ENCODE results near the gene NDUFS7.
"Not testable (repeated sequence)": the region's sequence is repeated elsewhere in the genome, so short reads cannot be mapped to it uniquely, and the experiment has no call there.

The NDUFS7 gene

GRCh38 chr19:1437609-1438008, 53.9 kb downstream of the NDUFS7 start:
- Histone ChIP-seq H3K4me2 (ENCODE audit: low read length) (no peak overlapping the region), H3K4ac (ENCODE audit: low read depth, low read length) (no peak overlapping the region), H3K14ac (ENCODE audit: low read length) (no peak overlapping the region), H3K9me3 (ENCODE audit: insufficient read depth, low read depth, low read length) (no peaks in the 10 kb centered on the region), H3K36me3 (ENCODE audit: control insufficient read depth in 1 of 2, insufficient read depth in 2 of 2, low read length in 2 of 2) (peaks cover 58 to 60% of the 10 kb centered on the region in 2 experiments), H2BK120ac (ENCODE audit: insufficient read depth, low read length, poor library complexity) (no peak overlapping the region), H4K91ac (ENCODE audit: low read depth, low read length) (no peak overlapping the region), H3K4me3 (ENCODE audit: low read depth, low read length) (no peak overlapping the region), H3K79me1 (ENCODE audit: low read length) (peaks cover 6% of the 10 kb centered on the region), H3K27me3 (ENCODE audit: insufficient read depth, low read length) (no peaks in the 10 kb centered on the region), H3K27ac (ENCODE audit: low read depth, low read length) (no peak overlapping the region), H2AFZ (ENCODE audit: insufficient read depth, low read length, poor library complexity) (no peak overlapping the region), H3K18ac (ENCODE audit: low read length) (no peak overlapping the region), H3K4me1 (ENCODE audit: control insufficient read depth in 1 of 2, insufficient read depth in 2 of 2, low read length in 2 of 2) (peaks cover 6 to 9% of the 10 kb centered on the region in 2 experiments), H4K12ac (ENCODE audit: low read depth, low read length) (no peak overlapping the region), H2BK5ac (ENCODE audit: low read depth, low read length, poor library complexity) (no peak overlapping the region), H3K23ac (ENCODE audit: low read length) (no peak overlapping the region), H4K8ac (ENCODE audit: low read depth, low read length) (no peak overlapping the region), H3K9ac (ENCODE audit: low read length) (no peak overlapping the region), H3K79me2 (ENCODE audit: control insufficient read depth, insufficient read depth, low read length, poor library complexity) (peaks cover 14% of the 10 kb centered on the region), H2BK12ac (ENCODE audit: low read length) (no peak overlapping the region), H2AK5ac (ENCODE audit: low read length) (no peak overlapping the region)
- no peak for DNase-seq
- no CpG with 5 or more reads among the region's 8 CpGs for WGBS (ENCODE audit: extremely low coverage, insufficient coverage, insufficient read length)

GRCh38 chr19:1438035-1438932, 54.6 kb downstream of the NDUFS7 start, which contains the start of gene RPS15:
Gene RPS15 (plus strand): TSS chr19:1438396. CDS start chr19:1438426, 30 bp downstream.
- peak; percentile 94 to 99 for DNase-seq
- Histone ChIP-seq H3K79me2 (ENCODE audit: control insufficient read depth, insufficient read depth, low read length, poor library complexity) (peaks cover 14% of the 10 kb centered on the region), H3K79me1 (ENCODE audit: low read length) (peaks cover 6% of the 10 kb centered on the region), H3K4me2 (ENCODE audit: low read length) (peak within 1 kb of the TSS; percentile 59), H3K14ac (ENCODE audit: low read length) (peak within 1 kb of the TSS; percentile 93), H3K4ac (ENCODE audit: low read depth, low read length) (peak within 1 kb of the TSS; percentile 99), H2BK120ac (ENCODE audit: insufficient read depth, low read length, poor library complexity) (peak within 1 kb of the TSS; percentile 48), H2BK12ac (ENCODE audit: low read length) (peak within 1 kb of the TSS; percentile 20), H3K27ac (ENCODE audit: low read depth, low read length) (peak within 1 kb of the TSS; percentile 65), H3K27me3 (ENCODE audit: insufficient read depth, low read length) (no peaks in the 10 kb centered on the region), H2BK5ac (ENCODE audit: low read depth, low read length, poor library complexity) (peak within 1 kb of the TSS; percentile 96), H3K4me1 (ENCODE audit: control insufficient read depth in 1 of 2, insufficient read depth in 2 of 2, low read length in 2 of 2) (peaks cover 6 to 9% of the 10 kb centered on the region in 2 experiments), H3K4me3 (ENCODE audit: low read depth, low read length) (peak within 1 kb of the TSS; percentile 97), H4K12ac (ENCODE audit: low read depth, low read length) (peak within 1 kb of the TSS; percentile 94), H4K8ac (ENCODE audit: low read depth, low read length) (peak within 1 kb of the TSS; percentile 97), H3K18ac (ENCODE audit: low read length) (peak within 1 kb of the TSS; percentile 100), H2AFZ (ENCODE audit: insufficient read depth, low read length, poor library complexity) (peak within 1 kb of the TSS; percentile 85), H3K36me3 (ENCODE audit: control insufficient read depth in 1 of 2, insufficient read depth in 2 of 2, low read length in 2 of 2) (peaks cover 54 to 57% of the 10 kb centered on the region in 2 experiments), H3K9ac (ENCODE audit: low read length) (peak within 1 kb of the TSS; percentile 99), H3K23ac (ENCODE audit: low read length) (no peak within 1 kb of the TSS), H4K91ac (ENCODE audit: low read depth, low read length) (peak within 1 kb of the TSS; percentile 94), H3K9me3 (ENCODE audit: insufficient read depth, low read depth, low read length) (no peaks in the 10 kb centered on the region), H2AK5ac (ENCODE audit: low read length) (peak within 1 kb of the TSS; percentile 65)
- WGBS (ENCODE audit: extremely low coverage, insufficient coverage, insufficient read length) = no CpG with 5 or more reads among the region's 100 CpGs

GRCh38 chr19:1438933-1439354, 55.2 kb downstream of the NDUFS7 start:
- H3K27ac ChIP-seq (ENCODE audit: low read depth, low read length) = no peak overlapping the region
- peak overlapping the region; percentile 97 for H4K8ac ChIP-seq (ENCODE audit: low read depth, low read length)
- H3K79me2 ChIP-seq (ENCODE audit: control insufficient read depth, insufficient read depth, low read length, poor library complexity) = peaks cover 14% of the 10 kb centered on the region
- H4K91ac ChIP-seq (ENCODE audit: low read depth, low read length) = peak overlapping the region; percentile 94
- H3K23ac ChIP-seq (ENCODE audit: low read length) = no peak overlapping the region
- peak overlapping the region; percentile 96 for H2BK5ac ChIP-seq (ENCODE audit: low read depth, low read length, poor library complexity)
- H3K79me1 ChIP-seq (ENCODE audit: low read length) = peaks cover 6% of the 10 kb centered on the region
- H2AFZ ChIP-seq (ENCODE audit: insufficient read depth, low read length, poor library complexity) = no peak overlapping the region
- no peak for DNase-seq
- WGBS (ENCODE audit: extremely low coverage, insufficient coverage, insufficient read length) = no CpG with 5 or more reads among the region's 26 CpGs
- no peak overlapping the region for H2BK120ac ChIP-seq (ENCODE audit: insufficient read depth, low read length, poor library complexity)
- peak overlapping the region; percentile 97 for H3K4me3 ChIP-seq (ENCODE audit: low read depth, low read length)
- peak overlapping the region; percentile 99 for H3K4ac ChIP-seq (ENCODE audit: low read depth, low read length)
- peaks cover 48 to 50% of the 10 kb centered on the region in 2 experiments for H3K36me3 ChIP-seq (ENCODE audit: control insufficient read depth in 1 of 2, insufficient read depth in 2 of 2, low read length in 2 of 2)
- H3K4me1 ChIP-seq (ENCODE audit: control insufficient read depth in 1 of 2, insufficient read depth in 2 of 2, low read length in 2 of 2) = peaks cover 6 to 9% of the 10 kb centered on the region in 2 experiments
- peak overlapping the region; percentile 59 for H3K4me2 ChIP-seq (ENCODE audit: low read length)
- H2BK12ac ChIP-seq (ENCODE audit: low read length) = no peak overlapping the region
- H3K9me3 ChIP-seq (ENCODE audit: insufficient read depth, low read depth, low read length) = no peaks in the 10 kb centered on the region
- H3K18ac ChIP-seq (ENCODE audit: low read length) = no peak overlapping the region
- H3K14ac ChIP-seq (ENCODE audit: low read length) = peak overlapping the region; percentile 93
- no peaks in the 10 kb centered on the region for H3K27me3 ChIP-seq (ENCODE audit: insufficient read depth, low read length)
- H2AK5ac ChIP-seq (ENCODE audit: low read length) = peak overlapping the region; percentile 65
- H4K12ac ChIP-seq (ENCODE audit: low read depth, low read length) = no peak overlapping the region
- H3K9ac ChIP-seq (ENCODE audit: low read length) = peak overlapping the region; percentile 99

- no CpG with 5 or more reads among the region's 57 CpGs for WGBS (ENCODE audit: extremely low coverage, insufficient coverage, insufficient read length)
- not testable (repeated sequence) for H2BK5ac ChIP-seq (ENCODE audit: low read depth, low read length, poor library complexity)
These were observed 56.1 kb downstream of the NDUFS7 start for GRCh38 chr19:1439525-1440417.

More at GRCh38 chr19:1439525-1440417, 56.1 kb downstream of the NDUFS7 start:
- H3K4me1 ChIP-seq (ENCODE audit: control insufficient read depth in 1 of 2, insufficient read depth in 2 of 2, low read length in 2 of 2); DNase-seq; H3K18ac ChIP-seq (ENCODE audit: low read length); H2BK12ac ChIP-seq (ENCODE audit: low read length); H2AK5ac ChIP-seq (ENCODE audit: low read length); H2BK120ac ChIP-seq (ENCODE audit: insufficient read depth, low read length, poor library complexity); H2AFZ ChIP-seq (ENCODE audit: insufficient read depth, low read length, poor library complexity); H3K9me3 ChIP-seq (ENCODE audit: insufficient read depth, low read depth, low read length); H4K91ac ChIP-seq (ENCODE audit: low read depth, low read length); H4K12ac ChIP-seq (ENCODE audit: low read depth, low read length); H3K79me1 ChIP-seq (ENCODE audit: low read length); H4K8ac ChIP-seq (ENCODE audit: low read depth, low read length); H3K14ac ChIP-seq (ENCODE audit: low read length); H3K27ac ChIP-seq (ENCODE audit: low read depth, low read length); H3K23ac ChIP-seq (ENCODE audit: low read length); H3K27me3 ChIP-seq (ENCODE audit: insufficient read depth, low read length): not testable (repeated sequence)
- peak overlapping the region; percentile 99 for H3K4ac ChIP-seq (ENCODE audit: low read depth, low read length)
- H3K4me2 ChIP-seq (ENCODE audit: low read length) = peak overlapping the region; percentile 59
- H3K79me2 ChIP-seq (ENCODE audit: control insufficient read depth, insufficient read depth, low read length, poor library complexity) = peaks cover 14% of the 10 kb centered on the region
- H3K36me3 ChIP-seq (ENCODE audit: control insufficient read depth in 1 of 2, insufficient read depth in 2 of 2, low read length in 2 of 2) = peaks cover 39 to 42% of the 10 kb centered on the region in 2 experiments
- peak overlapping the region; percentile 55 for H3K4me3 ChIP-seq (ENCODE audit: low read depth, low read length)
- peak overlapping the region; percentile 76 for H3K9ac ChIP-seq (ENCODE audit: low read length)
